Stimulated activated CD8-positive, alpha-beta memory T cell treated with anti-CD3 and anti-CD28 coated beads, Interleukin-7, amount 100 ng/mL, for 48 hours (primary cell): ENCODE measurements around the gene ABHD5.

ENCODE experiments used
- DNase-seq, 2 donors: peaks; one replicate each; pipeline ENCODE4 v3.0.0-alpha.2; 2020; ENCODE audit warnings: low read depth in 1 of 2; ENCODE audit errors: extremely low read depth in 1 of 2

The ABHD5 gene

DNA sequence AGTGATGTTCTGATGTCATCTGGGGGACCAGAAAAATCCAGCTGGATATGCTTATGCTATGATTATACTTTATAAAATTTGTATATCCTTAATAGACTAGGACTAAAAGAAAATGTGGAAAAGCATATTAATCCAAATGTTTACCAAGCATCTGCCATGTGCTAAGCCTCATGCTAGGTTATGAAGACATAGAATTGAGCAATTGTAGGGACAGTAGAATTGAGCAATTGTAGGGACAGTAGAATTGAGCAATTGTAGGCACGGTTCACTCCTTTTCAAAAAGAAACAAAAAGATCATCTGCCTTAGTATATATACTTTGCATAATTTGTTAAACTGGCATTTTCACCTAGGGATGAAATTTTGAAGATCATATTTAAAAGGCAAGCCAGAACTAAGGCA lies 18.3 kb downstream of the ABHD5 start:
- no peak for DNase-seq

DNA sequence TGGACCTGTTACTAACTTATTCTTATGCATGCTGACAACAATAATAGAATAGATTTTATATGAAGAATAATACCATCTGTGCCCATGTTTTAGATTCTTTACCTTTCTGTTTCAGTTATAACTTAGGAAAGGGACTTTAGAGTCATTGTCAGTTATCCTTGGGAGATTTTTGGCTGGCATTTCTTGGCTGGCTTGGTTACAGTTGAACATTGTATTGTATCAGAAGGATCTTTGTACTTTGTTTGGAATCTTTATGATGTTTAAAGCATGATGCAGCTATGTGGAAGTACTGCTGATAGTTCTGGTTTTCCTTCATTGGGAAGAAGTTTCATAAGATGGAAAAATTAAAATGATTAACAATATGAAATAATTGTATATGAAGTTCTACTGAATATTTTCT lies 19.9 kb downstream of the ABHD5 start:
- DNase-seq = no peak

DNA sequence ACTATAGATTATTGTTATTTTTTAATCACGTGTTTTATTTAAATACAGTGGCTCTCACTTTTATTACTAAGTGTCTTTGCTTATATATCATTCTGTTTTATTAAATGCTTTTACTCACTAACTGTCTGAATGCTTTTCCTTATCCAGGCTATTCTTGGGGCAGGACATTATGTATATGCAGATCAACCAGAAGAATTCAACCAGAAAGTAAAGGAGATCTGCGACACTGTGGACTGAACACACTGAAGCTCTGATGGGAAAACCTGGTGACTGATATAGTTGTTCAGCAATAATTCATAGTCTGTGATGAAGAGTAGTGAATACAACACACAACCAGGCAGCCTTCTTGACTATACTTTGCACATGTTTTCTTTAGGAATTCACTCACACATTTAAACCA lies 27.6 kb downstream of the ABHD5 start:
- no peak for DNase-seq

DNA sequence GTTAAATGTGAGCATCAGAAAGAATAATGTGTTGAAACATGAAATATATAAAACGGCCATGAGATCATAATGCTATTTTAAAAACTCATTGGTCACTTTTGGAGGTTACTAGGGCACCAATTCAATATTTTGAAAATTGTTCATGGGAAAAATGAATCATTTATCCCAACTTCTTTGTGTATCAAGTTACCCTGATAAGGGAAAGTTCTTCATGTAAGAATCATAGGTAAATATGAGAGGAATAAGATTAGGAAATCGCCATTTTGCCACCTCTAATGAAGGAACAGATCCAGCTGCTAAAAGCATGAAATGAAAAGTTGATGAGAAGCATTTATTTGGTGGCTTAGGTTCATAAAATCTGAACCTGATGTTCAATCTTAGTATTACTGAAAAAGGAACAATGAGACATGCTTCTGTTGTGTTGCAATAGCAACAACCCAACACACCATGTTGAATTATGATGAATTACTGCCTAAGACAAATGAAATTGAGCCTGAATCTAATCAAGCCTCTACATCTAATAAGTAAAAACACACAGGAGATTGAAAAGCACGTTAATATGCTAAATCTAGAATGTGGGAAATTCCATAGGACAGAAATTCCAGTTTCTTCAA lies 32.5 kb downstream of the ABHD5 start:
- DNase-seq = no peak

DNA sequence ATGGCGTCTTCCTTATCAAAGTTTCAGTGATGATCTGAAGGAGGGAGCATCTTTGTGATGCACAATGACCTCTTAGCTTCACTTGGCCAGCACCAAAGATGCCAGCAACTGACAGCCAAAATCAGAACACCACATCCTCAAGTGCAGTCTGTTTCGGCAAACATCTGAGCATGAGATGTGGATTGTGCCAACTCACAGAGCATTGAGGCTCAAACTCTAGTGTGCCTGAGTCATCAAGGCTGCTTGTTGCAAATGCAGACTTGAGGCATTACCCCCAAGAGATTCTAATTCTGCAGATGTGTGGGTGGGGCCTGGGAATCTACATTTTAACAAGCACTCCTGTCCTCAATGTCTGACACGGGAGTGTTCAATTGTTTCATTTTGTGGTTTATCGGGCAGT lies 35.8 kb downstream of the ABHD5 start:
- DNase-seq = no peak

DNA sequence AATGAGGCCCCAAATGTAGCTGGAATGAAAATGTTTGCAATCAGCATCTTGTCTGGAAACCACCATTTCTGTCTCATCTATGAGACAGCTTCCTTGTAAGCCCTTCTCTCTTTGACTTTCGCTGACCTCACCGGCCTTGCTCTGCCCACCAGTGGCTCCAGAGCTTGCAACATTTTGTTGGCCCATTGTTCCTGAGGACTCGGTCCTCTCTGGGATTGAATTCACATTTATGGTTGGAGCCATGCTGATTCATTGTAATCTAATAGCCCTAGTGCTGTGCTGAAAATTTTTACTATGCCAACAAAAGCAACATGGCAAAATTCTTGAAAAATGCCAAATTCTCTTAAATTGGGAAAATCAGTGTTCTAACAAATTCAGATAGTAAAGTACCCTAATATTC lies 37.2 kb downstream of the ABHD5 start:
- no peak for DNase-seq

DNA sequence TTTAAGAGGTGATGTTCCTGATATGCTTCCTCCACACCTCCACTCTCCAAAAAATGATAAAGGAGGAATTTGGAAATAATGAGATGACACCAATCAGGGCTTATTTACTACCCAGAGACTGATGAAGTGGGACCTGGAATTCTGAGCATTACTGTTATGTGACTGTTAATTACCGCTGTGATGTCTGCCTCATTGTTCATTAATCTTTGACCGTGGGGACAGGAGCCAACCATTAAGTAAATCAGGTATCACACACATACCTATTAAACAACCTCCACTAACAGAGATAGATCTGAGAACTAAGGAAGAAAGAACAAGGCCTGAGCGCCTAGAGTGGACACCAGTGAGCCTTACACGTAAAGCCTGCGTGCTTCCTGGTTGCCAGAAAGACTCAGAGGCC lies 37.7 kb downstream of the ABHD5 start:
- DNase-seq = no peak

DNA sequence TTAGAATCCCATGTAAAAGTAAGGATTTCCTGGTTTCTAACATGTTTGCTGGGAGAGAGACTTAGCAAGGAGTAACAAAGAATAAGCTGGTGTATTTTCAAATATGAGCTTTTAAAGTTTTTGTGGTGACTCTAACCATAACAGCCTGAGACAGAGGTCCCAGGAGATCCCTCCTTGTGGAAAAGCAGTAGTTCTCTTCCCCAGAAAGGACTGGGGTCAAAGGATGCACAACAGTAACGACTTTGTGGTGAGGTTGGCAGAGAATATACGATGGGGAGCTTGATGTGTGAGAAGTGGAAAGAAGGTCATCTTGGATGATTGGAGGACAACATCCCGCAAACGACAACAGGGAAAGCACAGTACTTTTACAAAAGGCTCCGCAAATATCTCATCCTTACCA lies 38.2 kb downstream of the ABHD5 start:
- DNase-seq = no peak

DNA sequence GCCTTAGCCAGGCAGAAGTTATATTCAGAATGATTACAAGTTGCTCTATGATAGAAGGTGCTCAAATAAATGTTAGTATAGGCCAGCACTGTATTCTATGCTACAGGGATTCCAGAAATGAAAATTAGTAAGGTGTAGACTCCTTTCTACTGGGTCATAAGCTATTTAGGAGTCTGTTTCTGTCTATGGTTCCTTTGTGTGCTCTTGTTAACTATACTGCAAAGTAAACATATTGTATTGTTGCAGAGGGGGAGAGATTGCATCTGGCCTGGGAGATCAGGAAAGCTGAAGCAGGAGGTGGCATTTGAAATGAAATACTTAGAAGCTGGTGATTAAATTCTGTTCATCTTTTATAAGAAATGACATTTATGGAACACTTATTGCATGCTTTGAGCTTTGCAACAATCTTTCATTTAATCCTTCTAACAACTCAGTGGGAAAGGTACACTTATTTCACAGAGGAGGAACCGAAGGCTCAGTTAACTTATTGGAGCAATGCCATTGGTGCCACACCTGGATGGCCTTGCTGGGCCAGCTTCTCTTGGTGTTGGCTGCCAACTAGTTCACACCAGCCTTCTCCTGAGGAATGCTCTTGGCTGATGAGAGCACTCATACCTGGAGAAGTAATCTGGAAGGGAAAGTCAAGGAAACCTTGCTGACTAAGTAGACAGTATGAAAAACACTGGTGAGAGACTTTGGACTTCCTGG lies 39.1 kb downstream of the ABHD5 start:
- DNase-seq = no peak

DNA sequence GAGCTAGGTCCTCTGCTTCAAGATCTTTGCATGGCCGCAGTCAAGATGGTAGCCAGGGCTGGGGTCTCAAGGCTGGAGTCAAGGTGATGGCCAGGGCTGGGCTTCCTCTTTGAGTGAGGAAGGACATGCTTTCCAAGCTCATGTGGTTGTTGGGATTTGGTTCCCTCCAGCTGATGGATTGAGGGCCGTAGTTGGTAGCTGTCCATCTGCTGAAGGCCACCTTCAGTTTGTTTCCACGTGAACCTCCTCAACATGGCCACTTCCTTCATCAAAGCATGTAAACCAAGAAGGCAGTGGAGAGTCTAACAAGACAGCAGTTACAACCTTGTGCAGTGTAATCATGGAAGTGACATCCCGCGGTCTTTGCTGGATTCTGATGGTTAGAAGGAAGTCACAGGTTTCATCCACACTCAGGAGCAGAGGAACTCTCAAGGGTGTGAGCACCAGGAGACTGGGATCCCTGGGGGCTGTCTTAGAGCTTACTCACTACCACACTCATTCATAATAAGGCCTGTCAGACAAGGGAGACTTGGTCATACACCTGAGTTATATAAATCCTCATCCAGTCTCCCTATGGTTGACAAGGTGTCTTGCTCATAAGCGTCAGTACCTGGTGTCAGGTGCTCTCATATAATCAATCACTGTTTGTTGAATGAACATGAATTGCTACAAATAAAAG lies 42.1 kb downstream of the ABHD5 start:
- no peak for DNase-seq

DNA sequence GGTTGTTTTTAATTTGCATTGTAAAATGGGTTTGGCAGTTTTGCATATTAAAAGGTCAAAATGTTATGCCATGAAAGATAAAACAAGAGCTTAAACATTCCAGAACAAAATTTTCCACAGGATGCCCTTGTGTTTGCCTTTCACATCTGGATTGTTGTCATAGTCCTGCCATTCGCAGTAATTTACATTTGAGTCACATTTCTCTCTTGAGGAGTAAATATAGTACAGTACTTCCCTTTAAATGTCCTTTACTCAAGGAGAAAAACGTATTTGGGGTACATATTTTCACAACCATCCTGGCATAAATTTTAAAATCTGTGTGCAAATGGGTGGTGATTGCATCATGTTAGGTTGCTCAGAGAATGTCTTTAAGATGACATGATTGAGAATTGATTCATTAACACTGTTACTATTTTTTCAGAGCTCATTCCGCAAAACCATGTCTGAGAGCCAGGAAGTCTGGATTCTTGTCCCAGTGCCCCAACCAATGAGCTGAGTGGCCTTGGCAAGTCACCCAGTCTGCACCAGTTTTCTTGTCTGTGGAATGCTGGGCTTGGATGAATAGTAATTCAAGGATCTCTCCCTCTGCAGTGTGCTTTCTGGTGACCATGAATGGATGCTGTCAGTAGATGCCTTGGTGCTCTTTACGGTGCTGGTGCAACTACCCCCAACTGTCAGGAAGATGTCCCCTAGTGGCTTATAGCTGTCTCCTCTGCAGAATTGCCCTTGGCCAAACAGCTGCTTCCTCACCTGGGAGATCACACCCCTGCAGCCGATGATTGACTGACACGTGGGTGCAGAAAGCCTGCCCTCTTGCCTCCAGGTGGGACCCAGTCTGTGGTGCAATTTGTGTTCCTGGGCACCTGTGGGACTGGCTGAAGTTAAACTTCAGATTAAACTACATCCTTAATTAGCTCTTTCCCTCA lies 43.0 kb downstream of the ABHD5 start:
- DNase-seq = no peak

DNA sequence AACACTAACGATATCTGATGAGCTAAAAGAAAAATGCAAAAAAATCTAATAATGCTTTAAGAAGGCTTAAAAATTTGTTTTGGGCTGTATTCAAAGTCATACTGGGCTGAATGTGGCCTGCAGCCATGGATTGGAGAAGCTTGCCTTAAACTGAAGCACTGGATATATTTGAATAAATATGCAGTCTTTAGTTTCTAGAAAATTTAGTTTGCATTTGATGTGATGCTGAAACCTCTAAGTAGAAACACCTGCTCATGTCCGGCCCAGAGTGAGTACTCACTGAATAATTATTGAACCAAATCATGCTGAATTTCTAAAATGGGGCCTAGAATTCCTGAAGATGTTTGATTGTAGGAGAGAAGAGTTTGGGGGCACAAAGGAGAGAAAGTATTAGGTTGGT lies 43.9 kb downstream of the ABHD5 start:
- DNase-seq = no peak

DNA sequence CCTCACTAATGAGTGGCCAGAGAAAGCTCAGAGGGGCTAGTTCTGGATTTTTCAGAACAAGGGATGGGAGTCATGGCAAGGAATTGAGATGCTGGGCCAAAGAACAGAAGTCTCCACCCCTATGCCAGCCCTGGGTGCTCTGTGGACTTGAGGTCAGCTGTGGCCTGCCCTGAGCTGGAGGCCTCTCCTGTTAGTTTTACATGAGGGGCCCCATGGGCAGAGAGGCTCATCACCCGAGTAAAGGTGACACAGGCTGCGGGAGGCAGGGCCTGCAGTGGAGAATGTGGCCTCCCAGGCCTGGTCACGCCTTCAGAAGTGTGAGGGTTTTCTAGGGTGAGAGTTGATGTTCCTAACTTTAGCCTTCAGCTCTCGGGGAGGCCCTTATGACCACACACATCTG lies 44.9 kb downstream of the ABHD5 start:
- DNase-seq = no peak

DNA sequence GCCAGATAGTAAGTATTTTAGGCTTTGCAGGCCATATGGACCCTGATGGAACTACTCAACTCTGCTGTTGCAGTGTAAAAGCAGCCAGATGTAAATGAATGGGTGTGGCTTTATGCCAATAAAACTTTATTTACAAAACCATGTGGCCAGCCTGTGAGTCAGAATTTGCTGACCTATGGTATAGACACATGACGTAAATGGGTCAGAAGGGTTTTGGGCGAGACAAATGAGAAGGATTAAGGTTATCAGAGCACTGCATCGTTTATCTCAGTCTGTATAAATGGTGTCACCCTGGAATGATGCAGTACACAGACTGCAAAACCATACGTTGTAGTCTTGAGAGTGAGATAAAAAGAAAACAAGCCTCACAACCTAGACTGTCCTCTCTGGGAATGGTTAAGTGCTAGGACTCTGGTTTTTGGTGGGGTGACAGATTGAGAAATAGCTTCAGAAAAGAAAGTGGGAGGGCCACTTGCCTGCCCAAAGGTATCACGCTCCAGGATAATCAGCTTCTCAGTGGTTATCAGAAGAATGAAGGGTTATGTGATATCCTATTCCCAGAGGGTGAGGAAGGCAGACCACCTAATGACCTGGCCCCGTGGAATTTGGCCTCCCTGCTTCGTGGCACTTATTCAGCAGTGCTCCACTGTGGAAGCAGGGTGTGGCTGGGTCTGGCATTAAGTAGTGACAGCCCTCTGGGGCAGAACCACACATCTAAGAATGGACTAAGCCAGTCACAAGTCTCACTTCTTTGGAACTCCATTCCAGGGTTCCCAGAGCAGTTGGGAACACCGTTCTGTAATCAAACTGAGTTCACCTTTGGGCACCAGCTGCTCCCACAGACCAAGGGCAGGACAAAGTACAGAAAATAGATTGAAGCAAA lies 46.1 kb downstream of the ABHD5 start:
- DNase-seq = no peak

DNA sequence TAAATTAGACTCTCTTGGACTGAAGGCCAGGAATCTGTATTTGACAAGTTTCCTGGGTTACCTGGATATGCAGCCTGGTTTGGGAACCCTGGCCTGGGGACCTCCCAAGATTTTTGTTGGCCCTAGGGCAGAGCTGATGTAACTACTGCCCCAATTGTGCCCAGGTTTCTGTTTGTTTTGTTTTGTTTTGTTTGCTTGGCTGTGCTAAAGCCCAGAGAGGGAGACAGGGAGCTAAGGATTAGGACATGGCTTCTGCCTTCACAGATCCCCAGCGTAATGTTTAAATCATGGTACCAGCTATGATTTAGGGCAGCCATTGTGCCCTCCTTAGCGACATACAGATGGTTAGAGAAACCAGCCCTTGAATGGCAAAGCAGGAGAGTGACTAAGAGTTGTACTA lies 47.6 kb downstream of the ABHD5 start:
- DNase-seq = no peak

DNA sequence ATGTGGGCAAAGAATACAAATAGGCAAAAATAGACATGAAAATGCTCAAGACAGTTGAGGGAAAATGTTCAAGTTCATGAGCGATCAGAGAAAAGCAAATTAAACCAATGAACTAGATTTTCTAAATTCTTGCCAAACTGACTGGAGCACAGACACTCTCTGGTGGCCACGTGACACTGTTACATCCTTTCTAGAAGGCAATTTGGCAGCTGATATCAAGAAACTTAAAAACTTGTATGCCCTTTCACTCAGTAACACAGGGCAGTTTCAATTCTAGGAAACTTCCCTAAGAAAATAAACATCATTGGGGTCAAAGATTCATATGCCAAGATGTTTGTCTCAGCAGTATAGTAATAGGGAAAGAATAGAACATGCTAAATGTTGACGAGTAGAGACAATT lies 52.2 kb downstream of the ABHD5 start:
- DNase-seq = no peak

DNA sequence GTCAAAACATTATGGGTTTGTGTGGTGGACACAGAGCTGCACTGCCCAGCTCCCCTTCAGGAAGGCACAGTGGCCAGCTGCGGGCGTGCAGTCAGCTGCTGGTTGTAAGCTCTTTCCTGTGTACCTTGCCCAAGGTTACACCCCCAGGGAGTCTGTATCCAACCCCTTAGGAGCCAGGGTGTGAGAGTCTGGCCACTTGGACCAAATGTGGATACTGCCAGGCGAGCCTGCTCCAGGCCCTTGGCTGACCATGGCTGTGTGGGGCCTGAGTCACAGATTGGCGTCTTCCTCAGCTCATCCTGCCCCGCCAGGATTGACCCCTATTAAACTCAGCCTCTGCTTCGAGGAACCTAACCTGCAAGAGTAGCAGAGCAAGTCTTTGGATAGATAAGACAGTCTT lies 56.9 kb downstream of the ABHD5 start:
- no peak for DNase-seq

DNA sequence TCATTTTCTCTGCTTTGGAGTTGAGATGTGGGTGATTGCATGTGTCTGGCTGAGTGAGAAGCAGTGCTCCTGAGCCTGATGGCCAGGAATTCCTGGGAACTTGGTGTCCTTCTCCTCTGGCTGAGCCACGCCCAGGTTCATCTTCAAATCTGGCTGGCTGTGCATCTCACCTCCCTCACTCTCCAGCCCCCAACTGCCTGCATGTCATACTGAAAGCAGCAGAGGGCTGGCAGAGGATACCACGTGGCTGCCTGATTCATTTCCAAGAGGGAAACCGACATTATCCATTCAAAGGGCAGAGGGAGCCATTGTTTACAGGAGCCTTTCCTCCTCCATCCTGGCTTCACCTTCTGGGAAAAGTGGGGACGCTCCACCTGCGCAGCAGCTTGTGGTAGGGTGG lies 57.4 kb downstream of the ABHD5 start:
- DNase-seq = no peak

DNA sequence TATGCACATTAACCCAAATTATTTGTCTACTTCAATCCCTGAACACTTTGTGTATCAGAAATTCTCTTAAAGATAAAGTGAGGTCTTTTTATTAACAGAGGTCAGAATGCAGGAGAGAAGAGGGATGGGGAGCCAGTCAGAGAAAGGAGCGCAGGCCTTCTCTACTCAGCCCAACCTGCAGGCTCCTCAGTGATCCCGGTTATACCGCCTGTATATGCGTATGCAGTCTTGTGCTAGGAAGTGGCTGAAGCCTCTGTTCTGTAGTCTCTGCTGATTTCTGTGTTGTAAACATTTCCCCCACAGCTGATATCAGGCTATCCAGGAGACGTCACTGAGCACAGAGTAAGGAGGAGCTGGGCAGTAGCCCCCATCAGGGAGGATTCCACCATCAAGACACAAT lies 57.9 kb downstream of the ABHD5 start:
- DNase-seq = no peak

DNA sequence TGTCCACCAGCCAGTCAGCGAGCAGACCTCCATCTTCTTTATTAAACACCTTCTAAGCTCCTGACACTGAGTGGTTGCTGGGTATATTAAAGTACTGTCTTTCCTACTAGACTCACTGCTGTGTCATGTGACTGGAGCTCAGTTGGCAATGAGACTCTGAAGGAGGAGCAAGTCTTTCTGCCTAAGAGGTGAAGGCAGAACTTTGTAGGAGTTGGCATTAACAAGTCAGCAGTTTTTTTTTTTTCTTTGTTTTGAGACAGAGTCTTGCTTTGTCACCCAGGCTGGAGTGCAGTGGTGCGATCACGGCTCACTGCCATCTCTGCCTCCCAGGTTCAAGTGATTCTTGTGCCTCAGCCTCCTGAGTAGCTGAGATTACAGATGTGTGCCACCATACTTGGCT lies 62.2 kb downstream of the ABHD5 start:
- no peak for DNase-seq
